K562 (cell line): ENCODE results near the gene SLC25A21. TPM values are rescaled to one million over a fixed set of nuclear protein-coding genes. Genes with fewer than 3 reads are reported as not detected.

ENCODE experiments used
- CCNT2 ChIP-seq: IDR thresholded peaks from 2 replicates; pipeline ENCODE4 v1.6.1; 2011; ENCODE audit warnings: borderline replicate concordance, low read depth, mild to moderate bottlenecking, moderate library complexity, mixed read lengths, low read length; ENCODE audit not compliant: insufficient read length; ENCODE audit errors: extremely low read depth
- ELF2 ChIP-seq: fragments of 250-450 bp; sonication (Bioruptor Pico); IDR thresholded peaks from 2 replicates; pipeline ENCODE4 v1.5.0; 2021; ENCODE audit warnings: mild to moderate bottlenecking
- ELF4 ChIP-seq: fragments of 450-650 bp; formaldehyde crosslinking; IDR thresholded peaks from 2 replicates; pipeline ENCODE4 v1.4.0; 2022; ENCODE audit warnings: missing genetic modification characterization
- ETV5 ChIP-seq: sonication (generic); formaldehyde crosslinking; IDR thresholded peaks from 2 replicates; pipeline ENCODE4 v1.4.0; 2020; ENCODE audit warnings: low read depth, mild to moderate bottlenecking, missing genetic modification reagents
- HNRNPH1 ChIP-seq: fragments of 200-400 bp; formaldehyde crosslinking; optimal IDR thresholded peaks from 2 replicates; pipeline ENCODE3; 2017; ENCODE audit warnings: low read depth, mild to moderate bottlenecking, low read length, moderate library complexity
- HOXB6 ChIP-seq: fragments of 250-450 bp; sonication (Bioruptor Pico); IDR thresholded peaks from 2 replicates; pipeline ENCODE4 v1.5.1; 2022; ENCODE audit warnings: mild to moderate bottlenecking, borderline replicate concordance
- MEIS2 ChIP-seq: fragments of 450-650 bp; IDR thresholded peaks from 2 replicates; pipeline ENCODE4 v1.6.1; 2014; ENCODE audit warnings: mild to moderate bottlenecking; ENCODE audit not compliant: partially characterized antibody
- MYBL2 ChIP-seq, 2 experiments: fragments of 450-650 bp in 1 of 2; sonication (generic) in 1 of 2; formaldehyde crosslinking in 1 of 2; IDR thresholded peaks; 2 replicates each; pipeline versions ENCODE4 v1.6.1 to v1.8.1; 2017 to 2022; ENCODE audit warnings: borderline replicate concordance in 1 of 2, inconsistent platforms in 1 of 2, low read depth in 1 of 2, mild to moderate bottlenecking in 1 of 2, missing genetic modification reagents in 1 of 2, moderate library complexity in 1 of 2
- PATZ1 ChIP-seq: fragments of 250-450 bp; sonication (Bioruptor Pico); IDR thresholded peaks from 2 replicates; pipeline ENCODE4 v1.5.0; 2020; ENCODE audit warnings: mild to moderate bottlenecking, borderline replicate concordance
- RB1 ChIP-seq: fragments of 450-650 bp; IDR thresholded peaks from 2 replicates; pipeline ENCODE4 v1.6.1; 2017; ENCODE audit warnings: low read depth, mild to moderate bottlenecking
- SMARCC2 ChIP-seq: fragments of 450-650 bp; IDR thresholded peaks from 2 replicates; pipeline ENCODE4 v1.6.1; 2017; ENCODE audit warnings: antibody characterized with exemption, moderate library complexity, mild to moderate bottlenecking, low read depth
- ZBTB1 ChIP-seq: sonication (generic); formaldehyde crosslinking; IDR thresholded peaks from 2 replicates; pipeline ENCODE4 v1.8.1; 2023; ENCODE audit warnings: missing genetic modification reagents, low read depth, mild to moderate bottlenecking, borderline replicate concordance
- ZNF347 ChIP-seq: fragments of 450-650 bp; formaldehyde crosslinking; IDR thresholded peaks from 2 replicates; pipeline ENCODE4 v1.4.0; 2020; ENCODE audit warnings: low read depth, mild to moderate bottlenecking, moderate library complexity
- ZNF764 ChIP-seq: fragments of 250-450 bp; sonication (Bioruptor Pico); IDR thresholded peaks from 2 replicates; pipeline ENCODE4 v1.4.0; 2020; ENCODE audit warnings: low read depth, mild to moderate bottlenecking, moderate library complexity
- polyA plus RNA-seq, 8 experiments: library from polyadenylated mRNA; depleted of rRNA in 4 of 8; stranded (reverse) in 5 of 8; unstranded in 3 of 8; fragments of >200 nt; fragmentation: Nextera tagmentation in 2 of 8; fragmentation: Illumina TruSeq in 1 of 8; extraction: Ambion mirVana in 2 of 8; extraction: Trizol in 1 of 8; gene quantifications; 2 replicates each; pipeline versions ENCODE4 v1.2.1 to v1.2.3, GENCODE V29; 2011 to 2014; ENCODE audit warnings: inconsistent platforms in 1 of 8, missing spikeins in 1 of 8
- total RNA-seq, 7 experiments: library from RNA; depleted of rRNA in 6 of 7; stranded (reverse); fragments of >200 nt in 6 of 7; fragmentation: Illumina TruSeq in 2 of 7; extraction: Trizol in 2 of 7; gene quantifications; 2 replicates each; pipeline versions ENCODE4 v1.2.1 to v1.2.3, GENCODE V29; 2011 to 2021; ENCODE audit warnings: low replicate concordance in 1 of 7
- TF ChIP-seq, protein P1 (sequence below): fragments of 200-800 bp; sonication (Bioruptor generic); IDR thresholded peaks from 2 replicates; pipeline ENCODE4 v1.6.1; 2016; ENCODE audit warnings: missing genetic modification characterization, missing compliant biosample characterization
- TF ChIP-seq, protein P2 (sequence below): fragments of 250-450 bp; sonication (Bioruptor Pico); IDR thresholded peaks from 2 replicates; pipeline ENCODE4 v1.8.0; 2022; ENCODE audit warnings: inconsistent platforms, mild to moderate bottlenecking, moderate library complexity, borderline replicate concordance
- TF ChIP-seq, protein P3 (sequence below): fragments of 250-450 bp; sonication (Bioruptor Pico); IDR thresholded peaks from 2 replicates; pipeline ENCODE4 v1.8.0; 2022; ENCODE audit warnings: moderate library complexity, mild to moderate bottlenecking, inconsistent platforms

Gene SLC25A21
- total and polyA plus RNA-seq, 9 of the 15 experiments (the other 6 are each of a cell fraction or from before 2014, with no cell fraction given): 15.2 to 46.7 (median 28.7) TPM

- TF ChIP-seq, protein P1, sequence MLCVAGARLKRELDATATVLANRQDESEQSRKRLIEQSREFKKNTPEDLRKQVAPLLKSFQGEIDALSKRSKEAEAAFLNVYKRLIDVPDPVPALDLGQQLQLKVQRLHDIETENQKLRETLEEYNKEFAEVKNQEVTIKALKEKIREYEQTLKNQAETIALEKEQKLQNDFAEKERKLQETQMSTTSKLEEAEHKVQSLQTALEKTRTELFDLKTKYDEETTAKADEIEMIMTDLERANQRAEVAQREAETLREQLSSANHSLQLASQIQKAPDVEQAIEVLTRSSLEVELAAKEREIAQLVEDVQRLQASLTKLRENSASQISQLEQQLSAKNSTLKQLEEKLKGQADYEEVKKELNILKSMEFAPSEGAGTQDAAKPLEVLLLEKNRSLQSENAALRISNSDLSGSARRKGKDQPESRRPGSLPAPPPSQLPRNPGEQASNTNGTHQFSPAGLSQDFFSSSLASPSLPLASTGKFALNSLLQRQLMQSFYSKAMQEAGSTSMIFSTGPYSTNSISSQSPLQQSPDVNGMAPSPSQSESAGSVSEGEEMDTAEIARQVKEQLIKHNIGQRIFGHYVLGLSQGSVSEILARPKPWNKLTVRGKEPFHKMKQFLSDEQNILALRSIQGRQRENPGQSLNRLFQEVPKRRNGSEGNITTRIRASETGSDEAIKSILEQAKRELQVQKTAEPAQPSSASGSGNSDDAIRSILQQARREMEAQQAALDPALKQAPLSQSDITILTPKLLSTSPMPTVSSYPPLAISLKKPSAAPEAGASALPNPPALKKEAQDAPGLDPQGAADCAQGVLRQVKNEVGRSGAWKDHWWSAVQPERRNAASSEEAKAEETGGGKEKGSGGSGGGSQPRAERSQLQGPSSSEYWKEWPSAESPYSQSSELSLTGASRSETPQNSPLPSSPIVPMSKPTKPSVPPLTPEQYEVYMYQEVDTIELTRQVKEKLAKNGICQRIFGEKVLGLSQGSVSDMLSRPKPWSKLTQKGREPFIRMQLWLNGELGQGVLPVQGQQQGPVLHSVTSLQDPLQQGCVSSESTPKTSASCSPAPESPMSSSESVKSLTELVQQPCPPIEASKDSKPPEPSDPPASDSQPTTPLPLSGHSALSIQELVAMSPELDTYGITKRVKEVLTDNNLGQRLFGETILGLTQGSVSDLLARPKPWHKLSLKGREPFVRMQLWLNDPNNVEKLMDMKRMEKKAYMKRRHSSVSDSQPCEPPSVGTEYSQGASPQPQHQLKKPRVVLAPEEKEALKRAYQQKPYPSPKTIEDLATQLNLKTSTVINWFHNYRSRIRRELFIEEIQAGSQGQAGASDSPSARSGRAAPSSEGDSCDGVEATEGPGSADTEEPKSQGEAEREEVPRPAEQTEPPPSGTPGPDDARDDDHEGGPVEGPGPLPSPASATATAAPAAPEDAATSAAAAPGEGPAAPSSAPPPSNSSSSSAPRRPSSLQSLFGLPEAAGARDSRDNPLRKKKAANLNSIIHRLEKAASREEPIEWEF (CRISPR knock-in tag): no peak; the same call in 1 of the 2 replicates
- TF ChIP-seq SMARCC2: no peak
- no peak for TF ChIP-seq ZNF764 (CRISPR knock-in tag)
- no peak for TF ChIP-seq ELF2
- no peak for TF ChIP-seq PATZ1 (CRISPR knock-in tag)
- peak; percentile 40 for TF ChIP-seq CCNT2
- peak; percentile 56; the same call in 1 of the 2 replicates for TF ChIP-seq RB1
- TF ChIP-seq ELF4 (CRISPR knock-in tag): no peak
- TF ChIP-seq MYBL2 (IDR thresholded peaks at IDR 0.05; ENCODE audit: low read depth): no peak; the same call in 1 of the 2 replicates
- TF ChIP-seq MYBL2 (CRISPR knock-in tag; IDR thresholded peaks at IDR 0.05; ENCODE audit: borderline replicate concordance): no peak
- TF ChIP-seq, protein P2, sequence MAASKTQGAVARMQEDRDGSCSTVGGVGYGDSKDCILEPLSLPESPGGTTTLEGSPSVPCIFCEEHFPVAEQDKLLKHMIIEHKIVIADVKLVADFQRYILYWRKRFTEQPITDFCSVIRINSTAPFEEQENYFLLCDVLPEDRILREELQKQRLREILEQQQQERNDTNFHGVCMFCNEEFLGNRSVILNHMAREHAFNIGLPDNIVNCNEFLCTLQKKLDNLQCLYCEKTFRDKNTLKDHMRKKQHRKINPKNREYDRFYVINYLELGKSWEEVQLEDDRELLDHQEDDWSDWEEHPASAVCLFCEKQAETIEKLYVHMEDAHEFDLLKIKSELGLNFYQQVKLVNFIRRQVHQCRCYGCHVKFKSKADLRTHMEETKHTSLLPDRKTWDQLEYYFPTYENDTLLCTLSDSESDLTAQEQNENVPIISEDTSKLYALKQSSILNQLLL (CRISPR knock-in tag): no peak
- no peak for TF ChIP-seq ZNF347 (CRISPR knock-in tag)
- no peak for TF ChIP-seq HOXB6 (CRISPR knock-in tag)
- peak; percentile 84 for TF ChIP-seq MEIS2
- TF ChIP-seq, protein P3, sequence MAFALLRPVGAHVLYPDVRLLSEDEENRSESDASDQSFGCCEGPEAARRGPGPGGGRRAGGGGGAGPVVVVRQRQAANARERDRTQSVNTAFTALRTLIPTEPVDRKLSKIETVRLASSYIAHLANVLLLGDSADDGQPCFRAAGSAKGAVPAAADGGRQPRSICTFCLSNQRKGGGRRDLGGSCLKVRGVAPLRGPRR (CRISPR knock-in tag): no peak
- TF ChIP-seq ZBTB1 (CRISPR knock-in tag): no peak
- TF ChIP-seq ETV5 (CRISPR knock-in tag): no peak; the same call in 1 of the 2 replicates
- no peak for TF ChIP-seq HNRNPH1
Measured at GRCh38 chr14:37172024-37172869, at the start of gene SLC25A21 (continued).
